Vagina (tissue), 2 donors: ENCODE results near the gene CACNA1D. TPM values are rescaled to one million over a fixed set of nuclear protein-coding genes. Genes with fewer than 3 reads are reported as not detected.

Source experiments
- DNase-seq, 2 donors: peaks; one replicate each; pipeline ENCODE4 v3.0.0-alpha.2; 2017; ENCODE audit errors: extremely low spot score in 2 of 2
- H3K27ac ChIP-seq: fragments of 200-600 bp; sonication (generic); one replicate; pipeline ENCODE4 v1.5.1; 2019
- H3K27me3 ChIP-seq: fragments of 200-600 bp; sonication (generic); one replicate; pipeline ENCODE4 v1.5.1; 2019
- H3K36me3 ChIP-seq, 2 donors: fragments of 200-600 bp; sonication (generic); one replicate each; pipeline ENCODE4 v1.5.1; 2017 to 2019
- H3K4me1 ChIP-seq: fragments of 200-600 bp; sonication (generic); one replicate; pipeline ENCODE4 v1.5.1; 2019
- H3K4me3 ChIP-seq, 2 donors: fragments of 200-600 bp; sonication (generic); 1 replicate in 1 of 2; 2 replicates in 1 of 2; pipeline ENCODE4 v1.5.1; 2016 to 2019
- H3K9me3 ChIP-seq: fragments of 200-600 bp; sonication (generic); one replicate; pipeline ENCODE4 v1.5.1; 2019
- CTCF ChIP-seq, 3 experiments: fragments of 450-650 bp in 2 of 3; fragments of 200-600 bp in 1 of 3; sonication (generic) in 1 of 3; IDR thresholded peaks; one replicate each; pipeline ENCODE4 v1.5.1; 2017 to 2019; ENCODE audit warnings: antibody characterized with exemption in 3 of 3, mild to moderate bottlenecking in 2 of 3, moderate library complexity in 2 of 3
- POLR2A ChIP-seq, 2 donors: fragments of 450-650 bp; IDR thresholded peaks; one replicate each; pipeline ENCODE4 v1.6.1; 2017; ENCODE audit warnings: antibody characterized with exemption in 2 of 2, mild to moderate bottlenecking in 2 of 2, moderate library complexity in 2 of 2
- POLR2AphosphoS5 ChIP-seq, 2 donors: sonication (generic); formaldehyde crosslinking; IDR thresholded peaks; one replicate each; pipeline ENCODE4 v1.9.0; 2017; ENCODE audit warnings: antibody characterized with exemption in 2 of 2, mild to moderate bottlenecking in 2 of 2, low read depth in 1 of 2; ENCODE audit not compliant: insufficient read depth in 1 of 2
- intact Hi-C: fragments of 100-400 bp; cut with DNase I; formaldehyde crosslinking; loops from one replicate; pipeline ENCODE4 v1.15.1; 2023
- total RNA-seq: library from RNA; depleted of rRNA; stranded (reverse); fragments of >200 nt; gene quantifications from one replicate; pipeline ENCODE4 v1.2.3, GENCODE V29; 2016

The CACNA1D gene
- total RNA-seq, 1 donor from 2014 or later: 0.74 TPM

GRCh38 chr3:53675022-53675697 is 180.7 kb downstream of the CACNA1D start:
- H3K9me3 ChIP-seq: no peaks in the 10 kb centered on the region
- H3K4me3 ChIP-seq: no peak overlapping the region
- H3K27ac ChIP-seq: no peak overlapping the region
- no peak for TF ChIP-seq CTCF (IDR thresholded peaks at IDR 0.05)
- TF ChIP-seq POLR2A (IDR thresholded peaks at IDR 0.05): no peak
- TF ChIP-seq POLR2AphosphoS5 (IDR thresholded peaks at IDR 0.05; ENCODE audit: insufficient read depth in 1 of 2, low read depth in 1 of 2): no peak
- intact Hi-C loops: no loop called here
- H3K36me3 ChIP-seq: no peaks in the 10 kb centered on the region
- peaks cover 5% of the 10 kb centered on the region for H3K4me1 ChIP-seq
- no peak for DNase-seq
- no peaks in the 10 kb centered on the region for H3K27me3 ChIP-seq

GRCh38 chr3:53675942-53676341 is 181.5 kb downstream of the CACNA1D start:
- no peaks in the 10 kb centered on the region for H3K36me3 ChIP-seq
- intact Hi-C loops: no loop called here
- H3K4me1 ChIP-seq: peaks cover 5% of the 10 kb centered on the region
- no peaks in the 10 kb centered on the region for H3K27me3 ChIP-seq
- no peak overlapping the region for H3K4me3 ChIP-seq
- H3K27ac ChIP-seq: no peak overlapping the region
- H3K9me3 ChIP-seq: no peaks in the 10 kb centered on the region
- DNase-seq: no peak
- no peak for TF ChIP-seq POLR2AphosphoS5 (IDR thresholded peaks at IDR 0.05; ENCODE audit: insufficient read depth in 1 of 2, low read depth in 1 of 2)
- no peak for TF ChIP-seq CTCF (IDR thresholded peaks at IDR 0.05)
- no peak for TF ChIP-seq POLR2A (IDR thresholded peaks at IDR 0.05)

- no peaks in the 10 kb centered on the region for H3K27me3 ChIP-seq
- no peak for DNase-seq
- no peaks in the 10 kb centered on the region for H3K36me3 ChIP-seq
- TF ChIP-seq CTCF (IDR thresholded peaks at IDR 0.05) (no peak), POLR2A (IDR thresholded peaks at IDR 0.05) (no peak), POLR2AphosphoS5 (IDR thresholded peaks at IDR 0.05; ENCODE audit: insufficient read depth in 1 of 2, low read depth in 1 of 2) (no peak)
- H3K4me3 ChIP-seq: no peak overlapping the region
- peaks cover 5% of the 10 kb centered on the region for H3K4me1 ChIP-seq
- no peaks in the 10 kb centered on the region for H3K9me3 ChIP-seq
- H3K27ac ChIP-seq: no peak overlapping the region
- intact Hi-C loops: no loop called here
These were observed 183.0 kb downstream of the CACNA1D start for GRCh38 chr3:53677413-53677812.

- H3K4me1 ChIP-seq: no peaks in the 10 kb centered on the region
- H3K9me3 ChIP-seq: no peaks in the 10 kb centered on the region
- H3K27ac ChIP-seq: no peak overlapping the region
- intact Hi-C loops: loop anchor here (10.0 kb wide), 1 partner anchor 435 kb away; no protein-coding TSS in a partner anchor
- H3K4me3 ChIP-seq: no peak overlapping the region
- peak in 1 of 2 donors; percentile 42 for DNase-seq
- H3K36me3 ChIP-seq: no peaks in the 10 kb centered on the region
- no peaks in the 10 kb centered on the region for H3K27me3 ChIP-seq
- TF ChIP-seq POLR2A (IDR thresholded peaks at IDR 0.05) (no peak), CTCF (IDR thresholded peaks at IDR 0.05) (no peak)
These were observed 185.6 kb downstream of the CACNA1D start for GRCh38 chr3:53680028-53680427.

GRCh38 chr3:53682807-53683206 is 188.4 kb downstream of the CACNA1D start:
- TF ChIP-seq POLR2AphosphoS5 (IDR thresholded peaks at IDR 0.05; ENCODE audit: insufficient read depth in 1 of 2, low read depth in 1 of 2): no peak
- no peak for TF ChIP-seq CTCF (IDR thresholded peaks at IDR 0.05)
- no peak for TF ChIP-seq POLR2A (IDR thresholded peaks at IDR 0.05)
- DNase-seq: peak in 1 of 2 donors; percentile 16
- intact Hi-C loops: loop anchor here (10.0 kb wide), 1 partner anchor 432 kb away; no protein-coding TSS in a partner anchor
- no peak overlapping the region for H3K27ac ChIP-seq
- H3K4me3 ChIP-seq: no peak overlapping the region
- H3K27me3 ChIP-seq: no peaks in the 10 kb centered on the region
- H3K36me3 ChIP-seq: no peaks in the 10 kb centered on the region
- H3K9me3 ChIP-seq: no peaks in the 10 kb centered on the region
- H3K4me1 ChIP-seq: no peaks in the 10 kb centered on the region
